ENCODE data around the gene TFIP11.

The TFIP11 gene

GRCh38 chr22:26517429-26517828, 5.2 kb upstream of the TFIP11 start:
- no peaks in the 10 kb centered on the region for H3K36me3 ChIP-seq
- H3K4me3 ChIP-seq (ENCODE audit: low read depth, low read length), result no peak overlapping the region
- no peaks in the 10 kb centered on the region for H3K9me3 ChIP-seq
- DNase-seq, result no peak
- H3K27me3 ChIP-seq, result no peaks in the 10 kb centered on the region
- peaks cover 3% of the 10 kb centered on the region; the same call in 1 of the 2 replicates for H3K4me1 ChIP-seq
- no peak for TF ChIP-seq CTCF (IDR thresholded peaks at IDR 0.05; ENCODE audit: low read depth, low read length)

GRCh38 chr22:26516503-26516902, 4.2 kb upstream of the TFIP11 start:
- H3K9me3 ChIP-seq, result no peaks in the 10 kb centered on the region
- no peak for DNase-seq
- H3K4me3 ChIP-seq (ENCODE audit: low read depth, low read length), result no peak overlapping the region
- no peaks in the 10 kb centered on the region for H3K27me3 ChIP-seq
- H3K4me1 ChIP-seq, result peaks cover 3% of the 10 kb centered on the region; the same call in 1 of the 2 replicates
- no peak for TF ChIP-seq CTCF (IDR thresholded peaks at IDR 0.05; ENCODE audit: low read depth, low read length)
- H3K36me3 ChIP-seq, result no peaks in the 10 kb centered on the region

- no peaks in the 10 kb centered on the region for H3K9me3 ChIP-seq
- no peak for TF ChIP-seq CTCF (IDR thresholded peaks at IDR 0.05; ENCODE audit: low read depth, low read length)
- no peak for DNase-seq
- H3K36me3 ChIP-seq, result no peaks in the 10 kb centered on the region
- H3K4me3 ChIP-seq (ENCODE audit: low read depth, low read length), result no peak overlapping the region
- H3K27me3 ChIP-seq, result no peaks in the 10 kb centered on the region
- peaks cover 3% of the 10 kb centered on the region; the same call in 1 of the 2 replicates for H3K4me1 ChIP-seq
These were observed 3.7 kb upstream of the TFIP11 start for GRCh38 chr22:26515931-26516330.

GRCh38 chr22:26514419-26515161, 2.3 kb upstream of the TFIP11 start:
- Histone ChIP-seq H3K27me3 (no peaks in the 10 kb centered on the region), H3K4me1 (peaks cover 3% of the 10 kb centered on the region; the same call in 1 of the 2 replicates), H3K4me3 (ENCODE audit: low read depth, low read length) (no peak overlapping the region), H3K9me3 (no peaks in the 10 kb centered on the region), H3K36me3 (peaks cover 5% of the 10 kb centered on the region)
- no peak for TF ChIP-seq CTCF (IDR thresholded peaks at IDR 0.05; ENCODE audit: low read depth, low read length)
- no peak for DNase-seq

- H3K4me1 ChIP-seq, result peaks cover 3% of the 10 kb centered on the region; the same call in 1 of the 2 replicates
- no peak for TF ChIP-seq CTCF (IDR thresholded peaks at IDR 0.05; ENCODE audit: low read depth, low read length)
- no peaks in the 10 kb centered on the region for H3K9me3 ChIP-seq
- H3K36me3 ChIP-seq, result peaks cover 13% of the 10 kb centered on the region
- H3K4me3 ChIP-seq (ENCODE audit: low read depth, low read length), result no peak overlapping the region
- no peak for DNase-seq
- no peaks in the 10 kb centered on the region for H3K27me3 ChIP-seq
These were observed 1.6 kb upstream of the TFIP11 start for GRCh38 chr22:26513838-26514237.

- Histone ChIP-seq H3K9me3 (no peaks in the 10 kb centered on the region), H3K36me3 (peaks cover 58% of the 10 kb centered on the region), H3K27me3 (no peaks in the 10 kb centered on the region), H3K4me1 (peaks cover 1% of the 10 kb centered on the region; the same call in 1 of the 2 replicates), H3K4me3 (ENCODE audit: low read depth, low read length) (no peak overlapping the region)
- DNase-seq, result no peak
- no peak for TF ChIP-seq CTCF (IDR thresholded peaks at IDR 0.05; ENCODE audit: low read depth, low read length)
These were observed 4.1 kb downstream of the TFIP11 start for GRCh38 chr22:26508148-26508547.

Measured in BE2C (cell line).